Prostate gland (tissue), 2 donors: ENCODE results near the gene OOSP4A. TPM values are rescaled to one million over a fixed set of nuclear protein-coding genes. Genes with fewer than 3 reads are reported as not detected.

Experiments
- DNase-seq: peaks from one replicate; pipeline ENCODE4 v3.0.0-alpha.2; 2019; ENCODE audit warnings: low spot score
- H3K27ac ChIP-seq, 2 donors: fragments of 200-600 bp; sonication (generic); 2 replicates each; pipeline ENCODE4 v1.5.1; 2017 to 2019
- H3K27me3 ChIP-seq: fragments of 200-600 bp; sonication (generic); replicated peaks from 2 replicates; pipeline ENCODE4 v1.5.1; 2019; ENCODE audit not compliant: insufficient read depth
- H3K36me3 ChIP-seq, 2 donors: fragments of 200-600 bp; sonication (generic); 1 replicate in 1 of 2; 2 replicates in 1 of 2; pipeline versions ENCODE4 v1.5.1 to v1.8.1; 2017 to 2019
- H3K4me1 ChIP-seq: fragments of 200-600 bp; sonication (generic); replicated peaks from 2 replicates; pipeline ENCODE4 v1.5.1; 2019
- H3K4me3 ChIP-seq, 2 donors: fragments of 200-600 bp; sonication (generic); 2 replicates each; pipeline ENCODE4 v1.5.1; 2017 to 2019
- H3K9me3 ChIP-seq: fragments of 200-600 bp; sonication (generic); 2 replicates; pipeline ENCODE4 v1.5.1; 2017
- CTCF ChIP-seq, 4 experiments: fragments of 200-600 bp in 2 of 4; fragments of 450-650 bp in 2 of 4; sonication (generic) in 2 of 4; IDR thresholded peaks; 1 replicate in 3 of 4; 2 replicates in 1 of 4; pipeline ENCODE4 v1.5.1; 2016 to 2019; ENCODE audit warnings: antibody characterized with exemption in 4 of 4, mild to moderate bottlenecking in 2 of 4, moderate library complexity in 2 of 4
- POLR2A ChIP-seq: fragments of 450-650 bp; IDR thresholded peaks from one replicate; pipeline ENCODE4 v1.6.1; 2016; ENCODE audit warnings: antibody characterized with exemption, mild to moderate bottlenecking
- POLR2AphosphoS5 ChIP-seq: sonication (generic); formaldehyde crosslinking; IDR thresholded peaks from one replicate; pipeline ENCODE4 v1.6.1; 2017; ENCODE audit warnings: antibody characterized with exemption
- WGBS: methylation state at CpG from one replicate; pipeline ENCODE4 v1.1.5; 2018; 5-methylcytosine and 5-hydroxymethylcytosine counted together
- intact Hi-C: fragments of 100-400 bp; cut with DNase I; formaldehyde crosslinking; loops from one replicate; pipeline ENCODE4 v1.14.2; 2022
- total RNA-seq, 2 donors: library from RNA; depleted of rRNA; stranded (reverse); fragments of >200 nt; gene quantifications; one replicate each; pipeline ENCODE4 v1.1.0, GENCODE V29; 2016

The OOSP4A gene
- total RNA-seq, 2 donors from 2014 or later, result not detected

GRCh38 chr11:59960502-59961381, 3.1 kb upstream of the OOSP4A start:
- H3K27ac ChIP-seq, result no peak overlapping the region
- H3K4me1 ChIP-seq, result no peaks in the 10 kb centered on the region

GRCh38 chr11:59962107-59962482, 1.7 kb upstream of the OOSP4A start:
- H3K4me3 ChIP-seq, result no peak overlapping the region
- no peaks in the 10 kb centered on the region for H3K9me3 ChIP-seq
- no peaks in the 10 kb centered on the region for H3K4me1 ChIP-seq
- intact Hi-C loops, result no loop called here
- TF ChIP-seq POLR2AphosphoS5 (no peak), POLR2A (no peak), CTCF (IDR thresholded peaks at IDR 0.05) (no peak)
- H3K27ac ChIP-seq, result no peak overlapping the region
- no peak for DNase-seq
- no peaks in the 10 kb centered on the region for H3K36me3 ChIP-seq
- WGBS, result 74% methylated on average over 2 of the region's 2 CpGs
- H3K27me3 ChIP-seq, result no peaks in the 10 kb centered on the region

More at GRCh38 chr11:59960502-59961381, 3.1 kb upstream of the OOSP4A start:
- TF ChIP-seq CTCF (IDR thresholded peaks at IDR 0.05), result no peak
- no peak for TF ChIP-seq POLR2A
- no peak for TF ChIP-seq POLR2AphosphoS5
- no peak overlapping the region for H3K4me3 ChIP-seq
- H3K36me3 ChIP-seq, result no peaks in the 10 kb centered on the region
- H3K9me3 ChIP-seq, result no peaks in the 10 kb centered on the region
- no peak for DNase-seq
- no peaks in the 10 kb centered on the region for H3K27me3 ChIP-seq
- intact Hi-C loops, result no loop called here
- WGBS, result 73% methylated on average over 9 of the region's 9 CpGs

GRCh38 chr11:59965424-59965823, 1.6 kb downstream of the OOSP4A start:
- Histone ChIP-seq H3K4me3 (no peak overlapping the region), H3K36me3 (no peaks in the 10 kb centered on the region), H3K4me1 (no peaks in the 10 kb centered on the region), H3K27me3 (no peaks in the 10 kb centered on the region), H3K27ac (no peak overlapping the region), H3K9me3 (no peaks in the 10 kb centered on the region)
- intact Hi-C loops, result no loop called here
- TF ChIP-seq POLR2A (no peak), POLR2AphosphoS5 (no peak), CTCF (IDR thresholded peaks at IDR 0.05) (no peak)
- DNase-seq, result no peak
- WGBS, result 81% methylated on average over 7 of the region's 7 CpGs

GRCh38 chr11:59966201-59966600, 2.4 kb downstream of the OOSP4A start:
- 97% methylated on average over 3 of the region's 3 CpGs for WGBS
- TF ChIP-seq POLR2AphosphoS5 (no peak), CTCF (IDR thresholded peaks at IDR 0.05) (no peak), POLR2A (no peak)
- no peak for DNase-seq
- Histone ChIP-seq H3K4me1 (no peaks in the 10 kb centered on the region), H3K27ac (no peak overlapping the region), H3K4me3 (no peak overlapping the region), H3K36me3 (no peaks in the 10 kb centered on the region), H3K9me3 (no peaks in the 10 kb centered on the region), H3K27me3 (no peaks in the 10 kb centered on the region)
- intact Hi-C loops, result no loop called here
